IPS-15b (cell line): ENCODE measurements around the gene YLPM1.

Experiments used
- H3K27me3 ChIP-seq: one replicate; pipeline ENCODE4 v1.6.1; 2013; ENCODE audit warnings: low read length; ENCODE audit not compliant: control insufficient read depth, insufficient read depth
- H3K36me3 ChIP-seq: one replicate; pipeline ENCODE4 v1.6.1; 2013; ENCODE audit warnings: low read length; ENCODE audit not compliant: control insufficient read depth, insufficient read depth
- H3K4me1 ChIP-seq: one replicate; pipeline ENCODE4 v1.6.1; 2013; ENCODE audit warnings: mild to moderate bottlenecking, low read length; ENCODE audit not compliant: control insufficient read depth, insufficient read depth
- H3K4me3 ChIP-seq: one replicate; pipeline ENCODE4 v1.5.1; 2013; ENCODE audit warnings: low read depth, low read length
- H3K9ac ChIP-seq: one replicate; pipeline ENCODE4 v1.6.1; 2013; ENCODE audit warnings: low read depth, mild to moderate bottlenecking, low read length
- H3K9me3 ChIP-seq: one replicate; pipeline ENCODE4 v1.6.1; 2013; ENCODE audit warnings: mild to moderate bottlenecking, low read length; ENCODE audit not compliant: control insufficient read depth, insufficient read depth

YLPM1 gene, protein sequence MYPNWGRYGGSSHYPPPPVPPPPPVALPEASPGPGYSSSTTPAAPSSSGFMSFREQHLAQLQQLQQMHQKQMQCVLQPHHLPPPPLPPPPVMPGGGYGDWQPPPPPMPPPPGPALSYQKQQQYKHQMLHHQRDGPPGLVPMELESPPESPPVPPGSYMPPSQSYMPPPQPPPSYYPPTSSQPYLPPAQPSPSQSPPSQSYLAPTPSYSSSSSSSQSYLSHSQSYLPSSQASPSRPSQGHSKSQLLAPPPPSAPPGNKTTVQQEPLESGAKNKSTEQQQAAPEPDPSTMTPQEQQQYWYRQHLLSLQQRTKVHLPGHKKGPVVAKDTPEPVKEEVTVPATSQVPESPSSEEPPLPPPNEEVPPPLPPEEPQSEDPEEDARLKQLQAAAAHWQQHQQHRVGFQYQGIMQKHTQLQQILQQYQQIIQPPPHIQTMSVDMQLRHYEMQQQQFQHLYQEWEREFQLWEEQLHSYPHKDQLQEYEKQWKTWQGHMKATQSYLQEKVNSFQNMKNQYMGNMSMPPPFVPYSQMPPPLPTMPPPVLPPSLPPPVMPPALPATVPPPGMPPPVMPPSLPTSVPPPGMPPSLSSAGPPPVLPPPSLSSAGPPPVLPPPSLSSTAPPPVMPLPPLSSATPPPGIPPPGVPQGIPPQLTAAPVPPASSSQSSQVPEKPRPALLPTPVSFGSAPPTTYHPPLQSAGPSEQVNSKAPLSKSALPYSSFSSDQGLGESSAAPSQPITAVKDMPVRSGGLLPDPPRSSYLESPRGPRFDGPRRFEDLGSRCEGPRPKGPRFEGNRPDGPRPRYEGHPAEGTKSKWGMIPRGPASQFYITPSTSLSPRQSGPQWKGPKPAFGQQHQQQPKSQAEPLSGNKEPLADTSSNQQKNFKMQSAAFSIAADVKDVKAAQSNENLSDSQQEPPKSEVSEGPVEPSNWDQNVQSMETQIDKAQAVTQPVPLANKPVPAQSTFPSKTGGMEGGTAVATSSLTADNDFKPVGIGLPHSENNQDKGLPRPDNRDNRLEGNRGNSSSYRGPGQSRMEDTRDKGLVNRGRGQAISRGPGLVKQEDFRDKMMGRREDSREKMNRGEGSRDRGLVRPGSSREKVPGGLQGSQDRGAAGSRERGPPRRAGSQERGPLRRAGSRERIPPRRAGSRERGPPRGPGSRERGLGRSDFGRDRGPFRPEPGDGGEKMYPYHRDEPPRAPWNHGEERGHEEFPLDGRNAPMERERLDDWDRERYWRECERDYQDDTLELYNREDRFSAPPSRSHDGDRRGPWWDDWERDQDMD (N-terminal part only)

DNA sequence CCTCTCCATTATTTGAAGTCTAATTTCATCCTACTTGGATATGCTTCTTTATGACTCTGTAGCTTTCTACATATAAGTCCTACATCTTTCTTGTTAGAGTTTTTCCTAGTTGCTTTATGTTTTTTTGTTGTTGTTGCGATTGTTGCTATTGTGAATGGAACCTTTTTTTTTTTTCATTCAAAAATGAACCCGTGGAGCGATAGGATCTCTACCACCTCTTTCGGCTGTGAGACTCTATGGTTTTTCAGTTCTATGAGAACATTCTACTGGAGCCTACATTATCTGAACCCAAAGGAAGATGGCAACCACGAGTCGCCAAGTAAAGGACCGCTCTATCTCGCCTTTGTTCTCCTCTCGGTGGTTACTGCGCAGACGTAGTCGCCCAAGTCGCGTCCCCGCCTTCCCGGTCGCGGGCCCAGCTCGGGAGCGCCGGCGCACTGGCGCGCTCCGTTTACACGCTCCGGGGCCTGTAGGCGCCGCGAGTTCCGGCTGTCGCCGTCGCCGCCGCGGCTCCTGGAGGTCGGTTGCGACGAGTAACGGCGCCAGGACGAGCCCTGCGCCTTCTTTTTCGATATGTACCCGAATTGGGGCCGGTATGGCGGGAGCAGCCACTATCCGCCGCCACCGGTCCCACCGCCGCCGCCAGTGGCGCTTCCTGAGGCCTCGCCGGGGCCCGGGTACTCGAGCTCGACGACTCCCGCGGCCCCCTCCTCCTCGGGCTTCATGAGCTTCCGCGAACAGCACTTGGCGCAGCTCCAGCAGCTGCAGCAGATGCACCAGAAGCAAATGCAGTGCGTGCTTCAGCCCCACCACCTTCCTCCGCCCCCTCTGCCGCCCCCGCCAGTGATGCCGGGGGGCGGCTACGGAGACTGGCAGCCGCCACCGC, at the start of gene YLPM1:
TSS of gene YLPM1 (plus strand) at position 400 of the 886 bp plus-strand sequence. CDS start at position 574, 174 bp downstream.
- Histone ChIP-seq H3K4me3 (peak within 1 kb of the TSS; percentile 91), H3K9ac (peak within 1 kb of the TSS; percentile 94), H3K27me3 (no peaks in the 10 kb centered on the region), H3K4me1 (peaks cover 11% of the 10 kb centered on the region), H3K36me3 (no peaks in the 10 kb centered on the region), H3K9me3 (no peaks in the 10 kb centered on the region)

DNA sequence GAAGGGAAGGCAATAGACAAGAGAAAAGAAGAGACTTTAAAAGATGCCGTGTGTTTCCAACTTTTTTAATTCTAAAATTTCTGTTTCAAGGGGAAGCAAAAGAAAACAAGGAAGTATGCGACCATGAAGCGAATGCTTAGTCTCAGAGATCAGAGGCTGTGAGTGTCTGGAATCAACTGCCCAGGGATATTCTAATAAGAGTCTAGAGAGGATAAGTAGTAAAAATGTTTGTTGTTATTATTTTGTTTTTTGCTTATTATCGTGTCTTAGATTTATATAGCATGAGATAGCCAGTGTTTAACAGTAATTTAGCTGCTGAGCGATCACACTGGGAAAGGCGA, 49.8 kb upstream of the YLPM1 start:
- Histone ChIP-seq H3K27me3 (no peaks in the 10 kb centered on the region), H3K36me3 (peaks cover 5% of the 10 kb centered on the region), H3K4me3 (peak overlapping the region; percentile 99)

DNA sequence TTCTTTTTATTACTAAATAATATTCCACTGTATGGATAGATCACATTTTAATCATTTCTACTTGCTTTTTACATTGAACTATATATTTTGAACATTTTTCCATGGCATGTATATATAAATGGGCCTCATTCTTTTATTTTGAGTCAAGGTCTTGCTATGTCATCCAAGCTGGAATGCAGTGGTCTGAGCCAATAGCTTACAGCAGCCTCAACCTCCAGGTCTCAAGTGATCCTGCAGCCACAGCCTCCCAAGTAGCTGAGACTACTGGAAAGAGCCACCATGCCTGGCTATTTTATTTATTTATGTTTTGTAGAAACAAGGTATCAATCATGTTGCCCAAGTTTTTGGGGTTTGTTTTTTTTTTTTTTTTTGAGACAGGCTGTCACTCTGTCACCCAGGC, 42.6 kb upstream of the YLPM1 start:
- Histone ChIP-seq H3K9ac (no peak overlapping the region), H3K36me3 (peaks cover 5% of the 10 kb centered on the region), H3K27me3 (no peaks in the 10 kb centered on the region), H3K4me3 (no peak overlapping the region), H3K9me3 (no peaks in the 10 kb centered on the region), H3K4me1 (no peaks in the 10 kb centered on the region)

More for the DNA sequence above, 49.8 kb upstream of the YLPM1 start:
- Histone ChIP-seq H3K4me1 (no peaks in the 10 kb centered on the region), H3K9ac (peak overlapping the region; percentile 42), H3K9me3 (no peaks in the 10 kb centered on the region)

DNA sequence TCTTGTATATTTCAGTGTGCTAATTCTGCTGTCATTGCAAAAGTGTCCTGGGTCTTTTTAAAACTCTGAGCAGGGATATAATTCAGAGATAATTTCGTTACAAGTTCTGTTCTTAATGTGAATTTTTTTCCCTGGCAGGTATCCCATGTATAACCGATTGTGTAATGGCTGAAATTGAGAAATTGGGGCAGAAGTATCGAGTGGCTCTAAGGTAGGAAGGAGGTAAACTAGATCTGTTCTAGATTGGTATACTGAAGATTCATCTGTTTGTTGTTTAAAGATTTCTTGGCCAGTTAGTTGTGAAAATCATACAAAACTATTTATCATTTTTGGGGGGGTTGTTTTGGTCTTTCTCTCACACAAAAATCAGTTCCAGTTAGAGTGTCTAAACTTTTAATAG, 40.0 kb upstream of the YLPM1 start:
- Histone ChIP-seq H3K27me3 (no peaks in the 10 kb centered on the region), H3K4me1 (no peaks in the 10 kb centered on the region), H3K9ac (no peak overlapping the region), H3K9me3 (no peaks in the 10 kb centered on the region), H3K36me3 (no peaks in the 10 kb centered on the region), H3K4me3 (no peak overlapping the region)

DNA sequence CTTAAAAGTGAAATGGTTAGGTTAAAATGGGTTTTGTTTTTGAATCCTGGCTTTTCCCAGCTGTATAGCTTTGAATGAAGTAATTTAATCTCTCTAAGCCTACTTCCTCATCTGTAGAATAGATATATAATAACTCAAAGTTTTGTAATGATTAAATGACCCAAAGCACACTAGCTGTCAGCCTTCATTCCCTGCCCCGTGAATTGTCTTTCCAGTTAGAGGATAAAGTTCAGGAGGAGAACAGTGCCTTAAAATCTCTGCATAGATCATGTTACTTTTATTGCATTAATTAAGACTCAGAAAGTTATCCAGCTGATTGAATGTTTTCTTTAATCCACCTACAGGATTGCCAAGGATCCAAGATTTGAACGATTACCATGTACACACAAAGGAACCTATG, 30.7 kb upstream of the YLPM1 start:
- no peak overlapping the region for H3K9ac ChIP-seq
- peaks cover 5% of the 10 kb centered on the region for H3K36me3 ChIP-seq
- H3K4me3 ChIP-seq = no peak overlapping the region

DNA sequence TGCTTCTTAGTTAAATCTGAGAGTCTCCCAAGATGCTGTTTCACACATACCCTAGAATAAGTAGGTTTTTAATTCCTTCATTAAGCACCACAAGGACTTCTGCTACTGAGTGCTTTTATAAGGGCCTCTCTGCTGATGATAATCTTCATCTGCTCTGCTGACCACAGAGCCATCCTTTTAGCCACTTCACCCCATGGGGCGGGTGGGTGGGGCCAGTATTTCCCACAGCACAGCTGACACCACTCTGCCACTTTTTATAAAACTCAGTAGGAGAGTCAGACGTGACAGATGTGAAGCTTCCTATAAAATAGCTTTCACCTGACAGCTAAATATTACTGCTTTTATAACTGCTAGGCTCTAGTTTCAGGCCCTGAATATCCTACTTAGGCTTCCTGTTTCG, 29.9 kb upstream of the YLPM1 start:
- Histone ChIP-seq H3K36me3 (peaks cover 5% of the 10 kb centered on the region), H3K27me3 (no peaks in the 10 kb centered on the region), H3K9ac (no peak overlapping the region), H3K4me3 (no peak overlapping the region), H3K4me1 (no peaks in the 10 kb centered on the region), H3K9me3 (no peaks in the 10 kb centered on the region)

More for the DNA sequence above, 30.7 kb upstream of the YLPM1 start:
- H3K27me3 ChIP-seq = no peaks in the 10 kb centered on the region
- no peaks in the 10 kb centered on the region for H3K9me3 ChIP-seq
- H3K4me1 ChIP-seq = no peaks in the 10 kb centered on the region

DNA sequence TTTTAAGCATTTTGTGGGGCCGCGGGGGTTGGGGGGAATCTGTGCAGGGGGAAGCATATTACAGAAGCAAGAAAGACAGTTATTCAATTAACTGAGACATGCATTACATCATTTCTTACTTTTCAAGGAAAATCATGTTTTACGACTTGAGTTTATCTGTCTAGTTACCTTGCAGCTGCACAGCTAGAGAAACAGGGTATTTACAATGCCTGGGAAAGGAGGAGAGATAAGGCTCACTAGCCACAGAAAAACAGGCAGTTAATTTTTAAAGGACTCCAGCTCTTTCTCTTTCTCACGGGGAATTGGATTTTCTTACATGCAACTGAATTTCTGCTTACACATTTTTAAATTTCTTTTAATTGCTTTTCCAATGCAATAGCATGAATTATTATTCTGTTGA, 28.0 kb upstream of the YLPM1 start:
- Histone ChIP-seq H3K4me3 (no peak overlapping the region), H3K27me3 (no peaks in the 10 kb centered on the region), H3K4me1 (no peaks in the 10 kb centered on the region), H3K36me3 (peaks cover 5% of the 10 kb centered on the region), H3K9ac (no peak overlapping the region), H3K9me3 (no peaks in the 10 kb centered on the region)

DNA sequence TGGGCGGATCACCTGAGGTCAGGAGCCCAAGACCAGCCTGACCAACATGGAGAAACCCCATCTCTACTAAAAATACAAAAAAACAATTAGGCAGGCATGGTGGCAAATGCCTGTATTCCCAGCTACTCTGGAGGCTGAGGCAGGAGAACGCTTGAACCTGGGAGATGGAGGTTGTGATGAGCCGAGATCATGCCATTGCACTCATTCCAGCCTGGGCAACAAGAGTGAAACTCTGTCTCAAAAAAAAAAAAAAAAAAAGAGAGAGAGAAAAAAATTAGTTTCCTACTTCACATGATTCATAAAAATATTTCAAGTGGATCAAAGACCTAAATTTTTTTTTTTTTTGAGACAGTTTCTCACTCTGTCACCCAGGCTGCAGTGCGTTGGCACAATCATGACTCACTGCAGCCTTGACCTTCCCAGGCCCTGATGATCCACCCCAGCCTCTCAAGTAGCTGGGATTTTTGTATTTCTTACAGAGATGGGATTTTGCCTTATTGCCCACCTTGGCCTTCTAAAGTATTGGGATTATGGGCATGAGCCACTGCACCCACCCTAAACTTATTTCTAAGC, 25.3 kb upstream of the YLPM1 start:
- Histone ChIP-seq H3K4me1 (no peaks in the 10 kb centered on the region), H3K9me3 (no peaks in the 10 kb centered on the region), H3K9ac (no peak overlapping the region), H3K27me3 (no peaks in the 10 kb centered on the region), H3K36me3 (peaks cover 5% of the 10 kb centered on the region), H3K4me3 (no peak overlapping the region)

DNA sequence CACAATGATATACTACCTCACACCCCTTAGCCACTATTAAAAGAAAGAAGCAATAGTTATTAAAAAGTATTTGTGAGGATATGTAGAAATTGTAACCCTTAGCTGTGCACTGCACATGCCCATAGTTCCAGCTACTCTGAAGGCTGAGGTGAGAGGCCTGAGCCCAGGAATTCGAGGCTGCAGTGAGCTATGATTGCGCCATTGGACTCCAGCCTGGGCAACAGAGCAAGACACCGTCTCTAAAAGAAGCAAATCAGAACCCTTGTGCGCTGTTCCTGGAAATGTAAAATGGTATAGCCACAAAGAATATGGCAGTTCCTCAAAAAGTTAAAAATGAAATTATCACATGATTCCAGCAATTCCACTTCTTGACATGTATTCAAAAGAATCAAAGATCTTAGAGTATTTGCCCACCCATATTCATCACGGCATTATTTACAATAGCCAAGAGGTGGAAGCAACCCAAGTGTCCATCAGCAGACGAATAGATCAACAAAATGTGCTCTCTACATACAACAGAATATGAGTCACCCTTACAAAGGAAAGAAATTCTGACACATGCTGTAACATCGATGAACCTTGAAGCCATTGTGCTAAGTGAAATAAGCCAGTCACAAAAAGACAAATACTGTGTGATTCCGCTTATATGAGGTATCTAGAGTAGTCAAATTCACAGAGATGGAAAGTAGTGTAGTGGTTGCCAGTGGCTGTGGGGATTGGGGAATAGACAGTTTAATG, 23.7 kb upstream of the YLPM1 start:
- H3K36me3 ChIP-seq = no peaks in the 10 kb centered on the region
- H3K9me3 ChIP-seq = no peaks in the 10 kb centered on the region
- H3K4me3 ChIP-seq = no peak overlapping the region
- H3K4me1 ChIP-seq = no peaks in the 10 kb centered on the region
- H3K27me3 ChIP-seq = no peaks in the 10 kb centered on the region
- H3K9ac ChIP-seq = no peak overlapping the region

DNA sequence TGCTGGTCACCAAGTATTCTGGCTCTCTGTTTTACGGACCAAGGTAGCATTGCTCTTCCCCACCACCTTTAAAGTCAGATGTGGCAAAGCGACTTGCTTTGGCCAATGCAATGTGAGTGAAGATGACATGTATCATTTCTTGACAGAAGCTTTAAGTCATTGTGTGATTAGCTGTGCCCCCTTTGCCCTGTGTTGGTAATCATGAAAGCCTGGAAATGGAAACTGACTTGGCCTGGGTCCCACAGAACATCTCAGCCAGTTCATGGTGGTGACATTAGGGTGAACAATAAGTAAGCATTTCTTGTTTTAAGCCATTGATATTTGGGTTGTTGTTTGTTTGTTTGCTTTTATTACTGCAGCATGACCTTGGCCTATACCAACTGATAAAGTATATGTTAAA, 15.9 kb upstream of the YLPM1 start:
- Histone ChIP-seq H3K4me1 (no peaks in the 10 kb centered on the region), H3K9me3 (no peaks in the 10 kb centered on the region), H3K4me3 (no peak overlapping the region), H3K36me3 (no peaks in the 10 kb centered on the region), H3K27me3 (no peaks in the 10 kb centered on the region), H3K9ac (no peak overlapping the region)
